IPS DF 4.7 (cell line): ENCODE data around the gene TOMM6.

Experiments used
- DNase-seq: peaks from one replicate; pipeline ENCODE4 v3.0.0-alpha.2; 2013; ENCODE audit warnings: low spot score; ENCODE audit errors: extremely low read depth

TOMM6 gene

DNA sequence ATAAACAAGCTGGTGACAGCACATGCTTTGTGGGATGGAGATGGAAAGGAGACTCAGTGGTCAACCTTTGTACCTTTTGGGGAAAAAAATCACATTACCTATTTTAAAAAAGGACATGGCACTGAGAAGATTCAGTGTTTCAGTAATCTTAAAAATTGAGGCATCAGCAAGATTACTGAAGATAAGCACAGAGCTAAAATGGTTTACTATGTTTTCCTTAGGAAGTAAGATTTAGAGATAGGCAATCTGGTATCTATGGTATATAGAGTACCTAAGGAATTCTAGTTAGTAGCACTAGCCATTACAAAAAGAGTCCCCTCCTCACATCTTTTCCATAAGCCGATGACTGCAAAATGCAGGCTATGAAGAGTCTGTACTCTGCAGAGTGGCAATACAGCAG is 35.7 kb downstream of the TOMM6 start:
- DNase-seq, result no peak

DNA sequence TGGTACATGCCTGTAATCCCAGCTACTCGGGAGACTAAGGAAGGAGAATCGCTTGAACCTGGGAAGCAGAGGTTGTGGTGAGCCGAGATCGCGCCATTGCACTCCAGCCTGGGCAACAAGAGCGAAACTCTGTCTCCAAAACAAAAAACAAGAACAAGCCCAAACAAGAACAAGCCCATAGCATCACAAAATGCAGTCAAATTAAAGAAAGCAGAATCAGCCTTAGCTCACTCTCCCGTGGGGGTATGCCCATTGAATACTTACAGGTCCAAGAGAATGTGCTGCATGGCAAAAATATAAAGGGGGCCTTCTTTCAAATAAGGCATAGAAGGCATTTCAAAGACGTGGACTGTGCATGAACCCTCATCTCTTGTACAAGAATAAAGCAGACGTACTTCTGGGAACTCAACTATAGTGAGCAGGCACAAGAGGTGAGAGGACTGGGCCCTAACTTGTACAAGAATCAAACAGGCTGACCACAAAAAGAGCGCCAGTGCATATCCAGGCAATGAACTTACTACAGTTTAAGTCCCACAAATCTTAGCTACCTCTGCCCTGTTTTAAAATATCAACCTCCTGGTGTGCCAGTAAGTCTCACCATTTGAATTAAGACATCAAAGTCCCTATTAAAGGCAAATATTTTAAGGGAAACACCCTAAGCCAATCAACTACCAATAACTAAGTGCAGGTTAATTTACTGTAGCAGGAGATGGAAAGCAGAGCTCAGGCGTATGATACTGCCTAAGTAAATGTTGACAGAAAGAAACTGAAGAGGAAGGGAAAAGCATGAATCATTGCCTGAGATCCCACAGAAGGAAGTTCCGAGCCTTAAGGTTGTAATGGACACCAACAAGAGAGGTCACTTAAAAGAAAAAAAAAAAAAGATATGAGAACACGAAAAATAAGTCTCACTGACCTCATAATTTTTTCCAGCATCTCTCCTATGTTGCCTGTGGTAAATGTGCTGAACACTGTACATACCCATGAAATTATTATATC is 37.4 kb downstream of the TOMM6 start:
- no peak for DNase-seq

DNA sequence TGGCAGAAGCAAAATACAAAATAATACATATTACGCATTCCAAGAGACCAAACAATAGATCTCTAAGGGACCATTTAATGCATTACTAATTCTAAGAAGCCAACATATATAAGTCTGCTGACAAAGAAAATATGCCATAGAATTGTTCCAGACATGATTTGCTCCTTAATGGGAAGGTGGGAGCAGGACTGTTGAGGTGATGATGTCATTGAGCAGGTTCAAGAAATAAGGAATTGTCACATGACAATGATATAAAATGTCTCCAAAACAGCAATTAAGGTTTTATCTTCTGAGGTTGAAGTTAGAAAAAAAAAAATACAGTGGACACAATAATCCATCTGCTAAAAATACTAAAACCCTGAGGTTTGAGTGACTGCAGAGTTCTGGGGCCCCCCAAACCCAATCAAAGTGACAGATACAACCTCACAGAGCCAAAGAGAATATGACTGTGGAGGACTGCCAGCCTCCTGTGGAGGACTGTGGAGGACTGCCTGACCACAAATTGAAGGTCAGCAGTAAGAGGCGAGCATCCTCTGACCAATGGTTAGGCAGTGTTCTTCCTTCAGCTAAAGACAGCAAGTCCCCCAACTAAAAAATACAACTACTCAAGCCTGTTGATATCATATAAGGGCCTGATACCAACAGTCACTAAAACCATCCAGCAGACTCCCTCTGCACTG is 39.0 kb downstream of the TOMM6 start:
- DNase-seq, result no peak

DNA sequence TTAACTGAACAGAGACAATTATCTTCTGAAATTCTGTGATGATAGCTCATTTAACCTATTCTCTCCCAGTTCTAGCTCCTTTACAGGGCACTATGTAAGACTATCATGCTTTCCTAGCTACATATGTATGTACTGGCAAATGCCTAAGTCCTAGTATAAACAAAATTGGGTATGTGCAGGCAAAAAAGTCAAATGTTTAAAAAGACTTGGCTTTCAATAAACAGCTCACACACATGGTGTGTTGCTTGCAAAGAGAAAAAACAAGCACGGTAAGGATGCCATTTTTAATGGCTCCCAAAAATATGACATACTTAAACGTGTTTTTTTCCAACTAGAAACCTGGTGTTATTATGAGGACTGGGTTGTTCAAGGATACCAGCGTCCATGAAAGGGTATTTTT is 44.8 kb downstream of the TOMM6 start:
- DNase-seq, result no peak

DNA sequence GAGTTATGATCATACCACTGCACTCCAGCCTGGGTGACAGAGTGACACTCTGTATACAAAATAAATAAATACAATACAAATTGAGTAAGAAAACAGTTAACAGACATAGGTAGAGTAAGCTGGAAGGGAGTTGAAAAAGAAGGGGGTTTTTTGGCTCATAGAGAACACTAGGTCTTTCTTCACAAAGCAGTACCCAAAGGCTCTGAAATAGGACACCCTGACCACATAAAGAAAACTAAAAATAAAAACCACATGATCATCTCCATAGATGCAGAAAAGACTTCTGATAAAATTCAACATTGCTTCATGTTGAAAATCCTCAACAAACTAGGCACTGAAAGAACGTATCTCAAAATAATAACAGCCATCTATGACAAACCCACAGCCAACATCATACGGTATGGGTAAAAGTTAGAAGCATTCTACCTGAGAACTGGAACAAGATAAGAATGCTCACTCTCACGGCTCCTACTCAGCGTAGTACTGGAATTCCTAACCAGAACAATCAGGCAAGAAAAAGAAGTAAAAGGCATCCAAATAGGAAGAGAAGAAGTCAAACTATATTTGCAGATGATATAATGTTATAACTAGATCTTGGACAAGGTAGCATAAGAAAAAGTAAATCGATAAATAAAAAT is 48.6 kb downstream of the TOMM6 start:
- no peak for DNase-seq

DNA sequence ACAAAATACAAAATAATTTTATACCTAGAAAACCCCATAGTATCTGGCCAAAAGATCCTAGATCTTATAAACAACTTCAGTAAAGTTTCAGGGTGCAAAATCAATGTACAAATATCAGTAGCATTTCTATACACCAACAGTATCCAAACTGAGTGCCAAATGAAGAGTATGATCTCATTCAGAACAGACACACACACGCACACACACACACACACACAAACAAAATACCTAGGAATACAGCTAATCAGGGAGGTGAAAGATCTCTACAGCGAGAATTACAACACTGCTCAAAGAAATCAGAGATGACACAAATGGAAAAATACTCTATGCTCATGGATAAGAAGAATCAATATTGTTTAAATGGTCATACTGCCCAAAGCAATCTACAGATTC is 49.2 kb downstream of the TOMM6 start:
- no peak for DNase-seq
